Glomerular visceral epithelial cell (primary cell): ENCODE measurements around the gene LTBP1.
A peak's percentile ranks its signal among the peaks of the same experiment; 100 is the strongest.

Experiments
- DNase-seq: peaks from one replicate; pipeline ENCODE4 v3.0.0-alpha.2; 2016; ENCODE audit errors: extremely low spot score

Gene LTBP1

GRCh38 chr2:33081691-33082090, 134.9 kb downstream of the LTBP1 start:
- DNase-seq, result no peak

- DNase-seq, result no peak
Observed at GRCh38 chr2:33083699-33084387, 137.1 kb downstream of the LTBP1 start.

- no peak for DNase-seq
Observed at GRCh38 chr2:33084433-33084832, 137.7 kb downstream of the LTBP1 start.

GRCh38 chr2:33085646-33086045, 138.9 kb downstream of the LTBP1 start:
- no peak for DNase-seq

GRCh38 chr2:33086400-33087015, 139.8 kb downstream of the LTBP1 start:
- no peak for DNase-seq

GRCh38 chr2:33090553-33091134, 143.9 kb downstream of the LTBP1 start:
- DNase-seq, result no peak

GRCh38 chr2:33091541-33092123, 144.9 kb downstream of the LTBP1 start:
- DNase-seq, result no peak

- DNase-seq, result no peak
Observed at GRCh38 chr2:33093283-33093993, 146.7 kb downstream of the LTBP1 start.

- no peak for DNase-seq
Observed at GRCh38 chr2:33094303-33094702, 147.6 kb downstream of the LTBP1 start.

GRCh38 chr2:33099989-33100388, 153.2 kb downstream of the LTBP1 start:
- no peak for DNase-seq

- DNase-seq, result no peak
Observed at GRCh38 chr2:33100921-33101320, 154.2 kb downstream of the LTBP1 start.

GRCh38 chr2:33104052-33104623, 157.4 kb downstream of the LTBP1 start:
- DNase-seq, result no peak

GRCh38 chr2:33104726-33105125, 158.0 kb downstream of the LTBP1 start:
- DNase-seq, result no peak

GRCh38 chr2:33106115-33106514, 159.4 kb downstream of the LTBP1 start:
- DNase-seq, result no peak

- DNase-seq, result no peak
Observed at GRCh38 chr2:33107690-33108482, 161.1 kb downstream of the LTBP1 start.

- peak; percentile 6 for DNase-seq
Observed at GRCh38 chr2:33108483-33109443, 162.0 kb downstream of the LTBP1 start.

- peak; percentile 11 for DNase-seq
Observed at GRCh38 chr2:33110461-33110860, 163.7 kb downstream of the LTBP1 start.

GRCh38 chr2:33111002-33111446, 164.3 kb downstream of the LTBP1 start:
- no peak for DNase-seq

GRCh38 chr2:33115196-33115595, 168.4 kb downstream of the LTBP1 start:
- DNase-seq, result no peak

GRCh38 chr2:33115728-33116127, 169.0 kb downstream of the LTBP1 start:
- DNase-seq, result no peak
